ENCODE results near the gene RAB3IL1.

RAB3IL1 gene

DNA sequence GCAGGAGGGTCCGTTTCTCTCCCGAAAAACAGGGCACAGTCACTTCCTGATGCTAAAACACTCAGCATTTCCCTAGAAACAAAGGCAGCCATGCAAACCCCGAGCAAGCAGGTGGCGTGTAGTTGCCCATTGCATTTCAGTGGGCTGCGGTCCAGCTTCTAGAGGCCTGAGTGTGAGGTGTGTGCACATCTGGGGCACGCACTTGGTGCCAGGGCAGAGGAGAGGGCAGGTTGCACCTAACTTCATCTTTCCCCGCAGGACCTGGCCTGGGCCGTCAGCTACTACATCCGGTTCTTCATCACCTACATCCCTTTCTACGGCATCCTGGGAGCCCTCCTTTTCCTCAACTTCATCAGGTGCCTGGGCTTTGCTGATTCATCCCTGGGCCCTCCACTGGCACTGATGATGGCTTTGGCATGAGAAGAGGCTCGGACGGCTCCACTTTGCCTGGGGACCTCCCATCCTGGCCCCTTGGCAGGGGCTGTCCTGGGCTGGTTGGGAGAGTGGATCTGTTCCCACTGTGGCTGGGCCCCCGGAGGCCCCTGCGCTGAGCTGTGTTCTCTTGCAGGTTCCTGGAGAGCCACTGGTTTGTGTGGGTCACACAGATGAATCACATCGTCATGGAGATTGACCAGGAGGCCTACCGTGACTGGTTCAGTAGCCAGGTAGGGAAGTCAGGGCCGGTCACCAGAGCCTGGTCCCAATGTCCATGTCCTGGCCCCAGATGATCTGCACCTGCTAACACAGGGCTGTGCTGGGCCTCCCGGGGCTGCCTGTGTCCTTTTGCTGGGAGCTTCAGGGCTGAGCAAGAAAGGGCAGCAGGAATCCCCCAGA, 54.4 kb downstream of the RAB3IL1 start:
- DNase-seq, result no peak

DNA sequence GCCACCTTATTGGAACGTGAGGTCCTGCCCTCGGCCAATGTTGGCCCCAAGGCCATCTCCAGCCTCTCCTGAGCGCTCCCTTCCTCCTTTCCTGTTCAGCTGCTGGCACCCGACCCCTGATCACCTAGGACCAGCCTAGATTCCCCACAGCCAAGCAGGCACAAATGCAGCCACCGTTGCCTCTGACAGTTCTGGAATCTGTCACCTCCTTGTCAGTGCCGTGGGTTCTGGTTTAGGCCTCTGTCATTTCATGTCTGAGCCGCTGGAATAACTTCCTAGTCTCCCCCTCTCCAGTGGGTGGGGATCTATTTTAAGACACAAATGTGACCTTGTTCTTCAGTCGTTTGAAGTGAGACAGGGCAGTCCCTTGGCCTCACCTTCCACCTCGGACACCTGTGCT, 55.7 kb downstream of the RAB3IL1 start:
- no peak for DNase-seq

DNA sequence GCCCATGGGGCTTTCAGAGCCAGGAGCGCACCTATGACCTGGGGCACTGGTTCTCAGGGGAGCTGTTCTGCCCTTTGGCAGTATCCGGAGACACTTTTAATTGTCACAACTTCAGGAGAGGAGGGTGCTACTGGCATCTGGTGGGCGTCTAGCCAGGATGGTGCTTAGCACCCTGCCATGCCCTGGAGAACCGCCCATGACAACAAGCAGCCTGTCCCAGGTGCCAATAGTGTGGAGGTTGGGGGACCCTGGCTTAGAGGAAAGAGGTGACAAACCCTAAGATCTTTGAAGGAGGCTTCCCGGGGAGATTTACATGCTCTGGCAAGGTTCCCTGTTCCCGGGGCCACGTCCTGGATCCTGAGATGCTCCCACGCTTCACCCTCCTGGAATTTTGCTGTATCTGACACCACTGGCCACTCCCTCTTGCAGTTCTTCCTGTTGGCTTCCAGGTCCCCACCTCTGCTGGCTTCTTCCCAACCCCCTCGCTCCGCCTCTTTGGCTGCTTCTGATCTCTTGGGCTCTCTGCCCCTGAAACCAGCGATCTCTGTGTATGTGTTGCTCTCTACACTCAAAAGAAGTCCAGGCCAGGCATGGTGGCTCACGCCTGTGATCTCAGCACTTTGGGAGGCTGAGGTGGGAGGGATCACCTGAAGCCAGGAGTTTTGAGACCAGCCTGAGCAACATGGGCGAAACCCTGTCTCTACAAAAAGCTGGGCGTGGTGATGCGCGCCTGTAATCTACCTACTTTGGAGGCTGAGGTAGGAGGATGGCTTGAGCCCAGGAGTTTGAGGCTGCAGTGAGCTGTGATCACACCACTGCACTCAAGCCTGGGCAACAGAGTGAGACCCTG, 57.1 kb downstream of the RAB3IL1 start:
- DNase-seq, result no peak

DNA sequence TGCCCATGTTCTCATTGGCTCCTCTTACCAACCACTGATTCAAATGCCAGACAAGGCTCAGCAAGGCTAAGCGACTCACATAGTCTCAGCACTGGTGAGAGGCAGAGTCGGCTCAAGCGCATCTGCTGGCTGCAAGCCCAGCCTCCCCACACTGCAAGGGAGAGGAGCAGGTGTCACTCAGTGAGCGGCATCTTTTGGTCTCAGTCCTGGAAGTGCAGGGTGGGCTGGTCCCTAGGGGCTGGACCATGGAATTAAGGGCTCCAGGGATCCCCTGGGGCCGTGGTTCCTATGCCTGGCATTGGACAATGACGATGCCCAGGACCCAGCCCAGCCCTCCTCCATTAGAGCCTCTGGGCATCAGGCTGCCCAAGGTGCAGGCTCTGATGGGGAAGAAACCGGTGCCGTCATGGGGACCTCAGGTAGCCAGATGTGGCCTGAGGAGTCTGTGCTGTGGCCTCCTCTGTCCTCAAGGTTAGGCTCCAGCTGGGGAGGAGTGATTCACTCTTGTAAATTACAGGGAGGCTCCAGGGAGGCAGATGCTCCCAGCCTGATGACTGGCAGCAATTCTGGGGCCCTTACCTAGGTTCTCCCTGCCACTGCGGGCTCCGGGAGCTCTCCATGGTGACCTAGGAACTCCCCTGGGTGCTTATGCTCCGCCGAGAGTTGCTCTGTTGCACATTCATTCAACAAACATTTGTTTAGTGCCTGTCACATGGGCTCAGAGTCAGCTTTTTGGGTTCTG, 61.3 kb downstream of the RAB3IL1 start:
- no peak for DNase-seq

DNA sequence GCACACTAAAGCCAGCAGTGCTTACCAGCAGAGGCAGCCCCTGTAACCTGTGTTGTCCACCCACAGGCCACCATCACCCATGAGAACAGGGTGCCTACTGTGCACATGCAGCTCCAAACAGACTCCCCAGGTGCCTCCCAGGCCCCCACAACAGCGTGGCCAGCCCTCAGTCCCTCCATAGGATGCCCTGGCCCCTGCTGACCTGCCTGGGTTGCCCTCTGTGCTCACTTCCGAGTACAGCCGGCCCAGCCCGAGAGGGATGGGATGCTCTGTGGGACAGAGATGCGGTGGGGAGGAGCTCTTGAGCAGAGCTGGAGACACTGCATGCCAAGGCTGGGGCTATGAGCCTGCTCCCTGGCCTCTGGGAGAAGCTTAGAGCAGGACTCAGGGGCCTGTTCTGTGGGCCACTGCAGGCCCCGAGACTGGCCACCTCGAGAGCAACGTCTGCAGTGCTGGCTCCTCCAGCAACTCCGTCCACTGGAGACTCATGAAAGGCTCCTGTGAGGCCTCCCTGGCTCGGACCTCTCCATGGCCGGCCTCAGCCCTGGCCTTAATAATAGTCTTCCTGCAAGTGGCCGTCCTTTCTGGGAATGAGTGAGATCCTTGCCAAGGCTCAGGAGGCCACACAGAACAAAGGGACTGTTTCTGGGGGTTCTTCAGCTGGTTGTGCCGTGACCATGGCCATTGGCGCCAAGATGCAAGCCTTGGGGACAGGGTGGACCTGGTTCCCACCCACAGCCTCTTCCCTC, 62.2 kb downstream of the RAB3IL1 start:
- no peak for DNase-seq

DNA sequence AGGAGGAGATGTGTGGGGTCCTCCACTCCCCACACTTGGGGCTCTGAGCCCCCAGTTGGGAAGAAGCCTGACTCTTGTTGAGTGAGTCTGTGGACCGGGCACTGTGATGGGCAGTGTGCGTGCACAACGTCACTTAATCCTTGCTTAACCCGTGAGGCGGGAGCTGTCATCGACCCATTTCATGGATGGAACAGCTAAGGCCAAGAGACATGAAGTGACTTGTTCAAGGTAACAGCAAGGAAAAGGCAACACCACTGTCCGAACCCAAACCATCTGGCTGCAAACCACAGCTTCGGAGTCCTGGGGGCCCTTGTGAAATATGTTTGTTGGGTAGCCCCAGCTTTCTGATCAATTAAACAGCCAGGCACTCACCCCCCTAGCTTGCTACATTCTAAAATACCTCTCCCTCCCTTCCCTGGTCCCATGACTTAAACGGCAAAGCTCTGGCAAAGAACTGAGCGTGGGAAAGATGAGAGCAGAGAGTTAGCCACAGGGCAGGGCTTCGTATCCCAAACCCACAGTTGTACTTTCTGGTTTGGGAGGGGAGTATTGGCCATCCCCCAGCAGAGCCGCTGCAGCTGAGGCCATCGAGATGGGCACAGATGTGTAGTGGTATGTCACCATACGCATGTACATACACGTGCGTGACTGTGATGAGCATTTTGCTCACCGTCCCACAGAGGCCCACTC, 63.0 kb downstream of the RAB3IL1 start:
- DNase-seq, result no peak

DNA sequence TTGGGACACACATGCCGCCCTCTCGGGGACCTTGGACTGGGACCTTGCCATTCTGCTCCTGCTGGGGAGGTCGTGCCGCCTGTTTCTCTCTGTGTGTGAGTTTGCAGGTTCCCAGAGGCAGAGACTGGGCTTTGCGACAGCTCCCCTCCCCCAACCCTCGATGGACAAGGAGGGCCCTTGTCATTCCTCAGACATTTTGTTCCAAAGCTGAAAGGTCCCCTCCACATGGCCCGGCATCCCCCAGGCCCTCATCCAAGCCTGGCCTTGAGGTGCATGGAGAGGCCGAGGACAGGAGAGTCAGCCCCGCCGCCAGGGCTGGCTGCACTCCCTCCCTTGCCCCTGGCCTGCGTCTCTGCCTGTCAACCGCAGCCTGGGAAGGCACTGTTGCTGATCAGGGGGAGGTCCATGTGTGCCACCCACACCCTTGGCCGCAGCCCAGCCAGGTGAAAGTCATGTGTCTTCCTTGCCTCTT, 63.6 kb downstream of the RAB3IL1 start:
- no peak for DNase-seq

DNA sequence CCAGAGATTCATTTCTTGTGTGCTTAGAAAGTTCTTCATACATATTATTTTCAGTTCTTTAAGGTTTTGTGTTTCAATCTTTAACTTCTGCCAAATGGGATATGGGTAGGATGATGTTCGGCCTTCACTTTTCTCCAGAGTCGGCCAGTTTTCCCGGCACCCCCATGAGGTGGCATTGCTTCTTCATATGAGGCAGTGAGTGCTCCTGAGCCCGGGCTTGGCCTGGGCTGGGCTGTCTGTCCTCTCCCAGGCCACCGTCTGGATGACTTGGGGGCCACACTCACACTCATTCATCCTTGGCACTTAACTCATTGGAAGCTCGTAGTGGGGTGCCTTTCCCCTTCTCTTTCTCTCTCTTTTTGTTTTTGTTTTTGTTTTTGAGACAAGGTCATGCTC, 65.5 kb downstream of the RAB3IL1 start:
- DNase-seq, result no peak

DNA sequence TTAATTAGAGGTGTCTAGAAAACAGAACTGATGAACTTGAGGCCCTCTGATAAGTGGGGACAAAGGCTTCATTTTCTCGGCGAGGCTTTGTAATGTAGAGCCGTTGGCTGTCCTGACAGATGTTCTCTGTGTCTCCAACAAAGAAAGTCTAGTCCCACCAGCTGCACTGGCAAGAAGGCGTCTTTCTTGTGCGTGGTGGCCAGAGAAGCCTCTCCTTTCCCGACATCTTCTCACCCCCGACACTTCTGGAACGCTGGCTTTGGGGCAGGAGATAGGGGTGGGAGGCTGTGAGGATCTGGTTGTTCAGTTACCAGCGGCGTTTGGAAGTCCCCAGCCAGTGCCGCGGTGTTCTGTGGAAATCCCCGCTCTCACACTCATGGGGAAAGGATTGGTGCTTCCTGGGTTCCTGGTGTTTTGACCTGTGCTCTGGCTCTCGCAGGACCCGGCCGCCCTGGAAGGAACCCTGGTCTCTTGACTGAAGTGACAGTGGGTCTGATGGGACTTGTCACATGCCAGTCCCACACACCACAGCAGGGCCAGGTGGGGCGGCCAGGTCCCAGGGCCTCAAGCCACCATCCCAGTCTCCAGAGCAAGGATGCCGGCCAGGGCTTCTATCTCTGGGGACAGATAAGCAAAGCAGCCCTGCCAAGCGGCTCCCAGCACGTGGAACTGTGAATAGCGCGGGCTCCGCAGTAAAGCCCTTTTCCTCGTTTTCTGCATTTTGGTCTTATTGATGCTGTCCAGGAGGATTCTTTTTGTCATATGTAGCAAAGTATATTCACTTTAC, 66.1 kb downstream of the RAB3IL1 start:
- no peak for DNase-seq

DNA sequence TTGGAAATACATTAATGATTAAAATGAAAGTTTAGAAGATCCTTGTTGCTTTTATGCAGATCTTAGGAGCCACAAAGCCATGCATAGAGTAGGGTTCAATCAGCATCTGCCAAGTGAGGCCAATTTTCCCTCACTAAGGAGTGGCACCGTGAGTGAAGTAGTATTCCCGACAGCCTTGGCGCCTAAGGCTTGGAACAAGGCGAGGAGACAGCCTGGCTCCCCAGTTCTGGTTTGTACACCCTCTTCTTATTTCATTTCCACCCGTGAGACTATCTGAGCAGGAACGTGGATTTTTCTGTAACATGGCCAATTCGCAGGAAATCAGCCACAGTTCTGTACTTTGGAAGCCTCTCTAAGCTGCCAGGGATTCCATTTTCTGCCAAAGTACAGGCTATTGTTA, 66.7 kb downstream of the RAB3IL1 start:
- DNase-seq, result no peak

DNA sequence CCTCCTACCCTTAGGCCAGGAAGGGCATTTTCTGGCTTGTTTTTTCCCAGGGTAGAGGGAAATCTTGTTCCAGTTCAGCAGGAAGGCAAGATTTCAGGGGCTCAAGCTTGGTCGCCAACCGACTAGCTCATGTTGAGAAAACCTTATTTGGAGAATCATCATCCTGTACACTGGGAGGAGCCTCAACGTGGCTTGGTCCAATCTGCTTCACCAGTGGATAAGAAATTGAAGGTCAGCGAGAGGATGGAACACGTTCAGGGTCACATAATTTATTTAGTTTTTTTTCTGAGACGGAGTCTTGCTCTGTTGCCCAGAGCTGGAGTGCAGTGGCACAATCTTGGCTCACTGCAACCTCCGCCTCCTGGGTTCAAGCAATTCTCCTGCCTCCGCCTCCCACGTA, 68.7 kb downstream of the RAB3IL1 start:
- DNase-seq, result no peak

DNA sequence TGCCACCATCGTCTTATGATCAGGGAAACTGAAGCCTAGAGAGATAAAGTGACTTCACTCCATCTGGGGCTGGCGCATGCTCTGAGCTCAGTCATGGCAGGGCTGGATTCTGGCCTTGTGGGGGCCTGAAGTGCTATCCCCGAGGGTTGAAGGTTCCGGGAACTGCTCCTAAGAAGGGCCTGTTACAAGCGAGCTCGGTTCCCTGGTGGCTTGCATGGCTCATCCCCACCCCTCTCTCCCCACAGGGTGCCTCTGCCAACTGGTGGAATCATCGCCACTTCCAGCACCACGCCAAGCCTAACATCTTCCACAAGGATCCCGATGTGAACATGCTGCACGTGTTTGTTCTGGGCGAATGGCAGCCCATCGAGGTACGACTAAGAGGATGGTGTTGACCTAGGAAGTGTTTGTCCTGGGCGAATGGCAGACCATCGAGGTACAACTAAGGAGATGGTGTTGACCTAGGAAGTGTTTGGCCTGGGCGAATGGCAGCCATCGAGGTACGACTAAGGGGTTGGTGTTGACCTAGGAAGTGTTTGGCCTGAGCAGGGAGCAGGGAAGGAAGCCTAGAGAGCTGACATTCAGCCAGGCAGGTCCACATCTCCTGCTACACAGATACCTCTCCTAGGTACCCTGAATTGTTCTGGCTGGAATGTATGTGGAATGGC, 69.3 kb downstream of the RAB3IL1 start:
- DNase-seq, result no peak
